GM12875 (cell line): ENCODE data around the gene APBB2.
"Not testable (repeated sequence)": the region's sequence is repeated elsewhere in the genome, so short reads cannot be mapped to it uniquely, and the experiment has no call there.

Source experiments
- H3K4me3 ChIP-seq: one replicate; pipeline ENCODE4 v1.5.1; 2011; ENCODE audit warnings: low read depth, low read length, control low read depth
- CTCF ChIP-seq: IDR thresholded peaks from 2 replicates; pipeline ENCODE4 v1.5.1; 2011; ENCODE audit warnings: low read depth, mild to moderate bottlenecking, control low read depth, inconsistent platforms, low read length, moderate library complexity, borderline replicate concordance; ENCODE audit not compliant: insufficient read depth

APBB2 gene

GRCh38 chr4:41057467-41057866 is 156.9 kb downstream of the APBB2 start:
- no peak for TF ChIP-seq CTCF
- no peak overlapping the region for H3K4me3 ChIP-seq

GRCh38 chr4:41052287-41052686 is 162.1 kb downstream of the APBB2 start:
- TF ChIP-seq CTCF, result no peak
- no peak overlapping the region for H3K4me3 ChIP-seq

- no peak for TF ChIP-seq CTCF
- no peak overlapping the region for H3K4me3 ChIP-seq
Observed at GRCh38 chr4:41050880-41051775, 163.2 kb downstream of the APBB2 start.

- TF ChIP-seq CTCF, result no peak
Observed at GRCh38 chr4:41050116-41050515, 164.2 kb downstream of the APBB2 start.

GRCh38 chr4:41049176-41049575 is 165.2 kb downstream of the APBB2 start:
- not testable (repeated sequence) for H3K4me3 ChIP-seq

More at GRCh38 chr4:41050116-41050515, 164.2 kb downstream of the APBB2 start:
- H3K4me3 ChIP-seq, result no peak overlapping the region

GRCh38 chr4:41044791-41045190 is 169.6 kb downstream of the APBB2 start:
- H3K4me3 ChIP-seq, result no peak overlapping the region
- TF ChIP-seq CTCF, result no peak

- TF ChIP-seq CTCF, result no peak
- no peak overlapping the region for H3K4me3 ChIP-seq
Observed at GRCh38 chr4:41044165-41044564, 170.2 kb downstream of the APBB2 start.

GRCh38 chr4:41043465-41043864 is 170.9 kb downstream of the APBB2 start:
- TF ChIP-seq CTCF, result no peak
- no peak overlapping the region for H3K4me3 ChIP-seq
